NCI-H345 (cell line): Measurements from ENCODE around the gene DENND4A.
"Not testable (repeated sequence)": the region's sequence is repeated elsewhere in the genome, so short reads cannot be mapped to it uniquely, and the experiment has no call there.

Source experiments
- DNase-seq: peaks from one replicate; lab custom pipeline; 2025; lab: John Stamatoyannopoulos, UW

Gene DENND4A

GRCh38 chr15:65818927-65819562, 27.0 kb upstream of the DENND4A start:
- DNase-seq = no peak

- no peak for DNase-seq
Measured at GRCh38 chr15:65816441-65816840, 24.3 kb upstream of the DENND4A start.

- DNase-seq = not testable (repeated sequence)
Measured at GRCh38 chr15:65816008-65816407, 23.9 kb upstream of the DENND4A start.

GRCh38 chr15:65814271-65814670, 22.2 kb upstream of the DENND4A start:
- not testable (repeated sequence) for DNase-seq

- DNase-seq = no peak
Measured at GRCh38 chr15:65812916-65813315, 20.8 kb upstream of the DENND4A start.

- no peak for DNase-seq
Measured at GRCh38 chr15:65812467-65812866, 20.4 kb upstream of the DENND4A start.

GRCh38 chr15:65811835-65812234, 19.7 kb upstream of the DENND4A start:
- no peak for DNase-seq

GRCh38 chr15:65811011-65811733, 19.1 kb upstream of the DENND4A start:
- DNase-seq = not testable (repeated sequence)

GRCh38 chr15:65806397-65806796, 14.3 kb upstream of the DENND4A start:
- no peak for DNase-seq

- DNase-seq = no peak
Measured at GRCh38 chr15:65805019-65805745, 13.1 kb upstream of the DENND4A start.

GRCh38 chr15:65804252-65804931, 12.3 kb upstream of the DENND4A start:
- no peak for DNase-seq

- no peak for DNase-seq
Measured at GRCh38 chr15:65801229-65801805, 9.2 kb upstream of the DENND4A start.

- DNase-seq = no peak
Measured at GRCh38 chr15:65796610-65797078, 4.6 kb upstream of the DENND4A start.

- DNase-seq = no peak
Measured at GRCh38 chr15:65795663-65796216, 3.6 kb upstream of the DENND4A start.

- DNase-seq = no peak
Measured at GRCh38 chr15:65793818-65794104, 1.7 kb upstream of the DENND4A start.

GRCh38 chr15:65792988-65793817, 1.1 kb upstream of the DENND4A start:
- no peak for DNase-seq

GRCh38 chr15:65791335-65792137, 557 bp downstream of the DENND4A start:
- peak; percentile 55 for DNase-seq

GRCh38 chr15:65790694-65791334, 1.3 kb downstream of the DENND4A start:
- DNase-seq = no peak

GRCh38 chr15:65789759-65790425, 2.2 kb downstream of the DENND4A start:
- DNase-seq = no peak
